WTC11 (cell line): ENCODE data around the gene HS6ST1. TPM values are rescaled to one million over a fixed set of nuclear protein-coding genes. Genes with fewer than 3 reads are reported as not detected.
A peak's percentile ranks its signal among the peaks of the same experiment; 100 is the strongest.

Experiments
- ATF1 ChIP-seq: sonication (generic); formaldehyde crosslinking; IDR thresholded peaks from 2 replicates; pipeline ENCODE4 v1.8.1; 2023; ENCODE audit warnings: mild to moderate bottlenecking, moderate library complexity, missing genetic modification reagents
- CREB1 ChIP-seq: sonication (generic); formaldehyde crosslinking; IDR thresholded peaks from 2 replicates; pipeline ENCODE4 v1.8.0; 2023; ENCODE audit warnings: mild to moderate bottlenecking, missing genetic modification reagents
- CREM ChIP-seq: sonication (generic); formaldehyde crosslinking; IDR thresholded peaks from 2 replicates; pipeline ENCODE4 v1.8.1; 2022; ENCODE audit warnings: mild to moderate bottlenecking, missing genetic modification reagents, moderate library complexity
- CTCF ChIP-seq: fragments of 200-600 bp; IDR thresholded peaks from 2 replicates; pipeline ENCODE4 v1.8.0; 2022; ENCODE audit warnings: antibody characterized with exemption
- ETV6 ChIP-seq: sonication (generic); formaldehyde crosslinking; IDR thresholded peaks from 2 replicates; pipeline ENCODE4 v1.8.1; 2022; ENCODE audit warnings: mild to moderate bottlenecking, missing genetic modification reagents
- FOXP4 ChIP-seq: sonication (generic); formaldehyde crosslinking; IDR thresholded peaks from 2 replicates; pipeline ENCODE4 v1.8.0; 2022; ENCODE audit warnings: mild to moderate bottlenecking, missing genetic modification reagents
- GABPB1 ChIP-seq: sonication (generic); formaldehyde crosslinking; IDR thresholded peaks from 2 replicates; pipeline ENCODE4 v1.8.1; 2023; ENCODE audit warnings: mild to moderate bottlenecking, missing genetic modification reagents
- GTF2I ChIP-seq: fragments of 250-450 bp; sonication (Bioruptor Pico); conservative IDR thresholded peaks from 2 replicates; pipeline ENCODE4 v1.4.0; 2021; ENCODE audit warnings: mild to moderate bottlenecking
- KAT7 ChIP-seq: sonication (generic); formaldehyde crosslinking; IDR thresholded peaks from 2 replicates; pipeline ENCODE4 v1.8.1; 2023; ENCODE audit warnings: missing genetic modification reagents, mild to moderate bottlenecking, borderline replicate concordance
- NFATC4 ChIP-seq: fragments of 250-450 bp; sonication (Bioruptor Pico); IDR thresholded peaks from 2 replicates; pipeline ENCODE4 v1.9.0; 2021; ENCODE audit warnings: mild to moderate bottlenecking
- RORB ChIP-seq: fragments of 250-450 bp; sonication (Bioruptor Pico); IDR thresholded peaks from 2 replicates; pipeline ENCODE4 v1.9.0; 2021; ENCODE audit warnings: mild to moderate bottlenecking
- SMAD4 ChIP-seq: sonication (generic); formaldehyde crosslinking; IDR thresholded peaks from 2 replicates; pipeline ENCODE4 v1.8.0; 2022; ENCODE audit warnings: mild to moderate bottlenecking, missing genetic modification reagents
- SP1 ChIP-seq: sonication (generic); formaldehyde crosslinking; conservative IDR thresholded peaks from 2 replicates; pipeline ENCODE4 v1.8.1; 2022; ENCODE audit warnings: missing genetic modification reagents
- ZNF232 ChIP-seq: sonication (generic); formaldehyde crosslinking; IDR thresholded peaks from 2 replicates; pipeline ENCODE4 v1.8.0; 2022; ENCODE audit warnings: mild to moderate bottlenecking, missing genetic modification reagents
- ZNF263 ChIP-seq: sonication (generic); formaldehyde crosslinking; IDR thresholded peaks from 2 replicates; pipeline ENCODE4 v1.8.1; 2022; ENCODE audit warnings: low read depth, mild to moderate bottlenecking, moderate library complexity, missing genetic modification reagents
- ZNF423 ChIP-seq: fragments of 250-450 bp; sonication (Bioruptor Pico); IDR thresholded peaks from 2 replicates; pipeline ENCODE4 v2.1.2; 2022; ENCODE audit warnings: mild to moderate bottlenecking, moderate library complexity
- ZNF425 ChIP-seq: fragments of 250-450 bp; sonication (Bioruptor Pico); conservative IDR thresholded peaks from 2 replicates; pipeline ENCODE4 v1.9.0; 2021; ENCODE audit warnings: mild to moderate bottlenecking
- ZNF532 ChIP-seq: fragments of 250-450 bp; sonication (Bioruptor Pico); IDR thresholded peaks from 2 replicates; pipeline ENCODE4 v1.9.0; 2021; ENCODE audit warnings: mild to moderate bottlenecking, borderline replicate concordance
- ZNF671 ChIP-seq: fragments of 250-450 bp; sonication (Bioruptor Pico); IDR thresholded peaks from 2 replicates; pipeline ENCODE4 v1.8.0; 2021; ENCODE audit warnings: mild to moderate bottlenecking
- total RNA-seq: library from RNA; stranded (reverse); gene quantifications from 3 replicates; pipeline ENCODE4 v1.2.3, GENCODE V29; 2021
- TF ChIP-seq, protein P1 (sequence below): sonication (generic); formaldehyde crosslinking; IDR thresholded peaks from 2 replicates; pipeline ENCODE4 v1.8.1; 2023; ENCODE audit warnings: mild to moderate bottlenecking, missing genetic modification reagents
- TF ChIP-seq, protein P2 (sequence below): fragments of 250-450 bp; sonication (Bioruptor Pico); IDR thresholded peaks from 2 replicates; pipeline ENCODE4 v1.9.0; 2021; ENCODE audit warnings: mild to moderate bottlenecking
- TF ChIP-seq, protein P3 (sequence below): sonication (generic); formaldehyde crosslinking; IDR thresholded peaks from 2 replicates; pipeline ENCODE4 v1.8.1; 2023; ENCODE audit warnings: mild to moderate bottlenecking, missing genetic modification reagents
- TF ChIP-seq, protein P4 (sequence below): sonication (generic); formaldehyde crosslinking; IDR thresholded peaks from 2 replicates; pipeline ENCODE4 v1.8.0; 2023; ENCODE audit warnings: missing genetic modification reagents

The HS6ST1 gene
- total RNA-seq, 1 experiment from 2014 or later, result 55.5 TPM

- TF ChIP-seq, protein P1, sequence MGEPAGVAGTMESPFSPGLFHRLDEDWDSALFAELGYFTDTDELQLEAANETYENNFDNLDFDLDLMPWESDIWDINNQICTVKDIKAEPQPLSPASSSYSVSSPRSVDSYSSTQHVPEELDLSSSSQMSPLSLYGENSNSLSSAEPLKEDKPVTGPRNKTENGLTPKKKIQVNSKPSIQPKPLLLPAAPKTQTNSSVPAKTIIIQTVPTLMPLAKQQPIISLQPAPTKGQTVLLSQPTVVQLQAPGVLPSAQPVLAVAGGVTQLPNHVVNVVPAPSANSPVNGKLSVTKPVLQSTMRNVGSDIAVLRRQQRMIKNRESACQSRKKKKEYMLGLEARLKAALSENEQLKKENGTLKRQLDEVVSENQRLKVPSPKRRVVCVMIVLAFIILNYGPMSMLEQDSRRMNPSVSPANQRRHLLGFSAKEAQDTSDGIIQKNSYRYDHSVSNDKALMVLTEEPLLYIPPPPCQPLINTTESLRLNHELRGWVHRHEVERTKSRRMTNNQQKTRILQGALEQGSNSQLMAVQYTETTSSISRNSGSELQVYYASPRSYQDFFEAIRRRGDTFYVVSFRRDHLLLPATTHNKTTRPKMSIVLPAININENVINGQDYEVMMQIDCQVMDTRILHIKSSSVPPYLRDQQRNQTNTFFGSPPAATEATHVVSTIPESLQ, result no peak
- TF ChIP-seq ZNF263 (no peak), SMAD4 (CRISPR knock-in tag) (no peak), ZNF532 (no peak), CTCF (no peak), FOXP4 (CRISPR knock-in tag) (no peak), CREB1 (no peak), ETV6 (CRISPR knock-in tag) (0 out of 2 replicates have a peak, but pooled peaks have one; percentile 28), RORB (CRISPR knock-in tag) (no peak), KAT7 (CRISPR knock-in tag) (no peak; the same call in 1 of the 2 replicates), ATF1 (no peak), ZNF232 (no peak), ZNF423 (no peak), GABPB1 (CRISPR knock-in tag) (peak; percentile 46; the same call in 1 of the 2 replicates), NFATC4 (CRISPR knock-in tag) (no peak), ZNF671 (CRISPR knock-in tag) (no peak), GTF2I (CRISPR knock-in tag) (no peak), CREM (CRISPR knock-in tag) (no peak), ZNF425 (no peak), SP1 (peak; percentile 99)
- TF ChIP-seq, protein P2, sequence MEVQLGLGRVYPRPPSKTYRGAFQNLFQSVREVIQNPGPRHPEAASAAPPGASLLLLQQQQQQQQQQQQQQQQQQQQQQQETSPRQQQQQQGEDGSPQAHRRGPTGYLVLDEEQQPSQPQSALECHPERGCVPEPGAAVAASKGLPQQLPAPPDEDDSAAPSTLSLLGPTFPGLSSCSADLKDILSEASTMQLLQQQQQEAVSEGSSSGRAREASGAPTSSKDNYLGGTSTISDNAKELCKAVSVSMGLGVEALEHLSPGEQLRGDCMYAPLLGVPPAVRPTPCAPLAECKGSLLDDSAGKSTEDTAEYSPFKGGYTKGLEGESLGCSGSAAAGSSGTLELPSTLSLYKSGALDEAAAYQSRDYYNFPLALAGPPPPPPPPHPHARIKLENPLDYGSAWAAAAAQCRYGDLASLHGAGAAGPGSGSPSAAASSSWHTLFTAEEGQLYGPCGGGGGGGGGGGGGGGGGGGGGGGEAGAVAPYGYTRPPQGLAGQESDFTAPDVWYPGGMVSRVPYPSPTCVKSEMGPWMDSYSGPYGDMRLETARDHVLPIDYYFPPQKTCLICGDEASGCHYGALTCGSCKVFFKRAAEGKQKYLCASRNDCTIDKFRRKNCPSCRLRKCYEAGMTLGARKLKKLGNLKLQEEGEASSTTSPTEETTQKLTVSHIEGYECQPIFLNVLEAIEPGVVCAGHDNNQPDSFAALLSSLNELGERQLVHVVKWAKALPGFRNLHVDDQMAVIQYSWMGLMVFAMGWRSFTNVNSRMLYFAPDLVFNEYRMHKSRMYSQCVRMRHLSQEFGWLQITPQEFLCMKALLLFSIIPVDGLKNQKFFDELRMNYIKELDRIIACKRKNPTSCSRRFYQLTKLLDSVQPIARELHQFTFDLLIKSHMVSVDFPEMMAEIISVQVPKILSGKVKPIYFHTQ (CRISPR knock-in tag), result no peak
- TF ChIP-seq, protein P3, sequence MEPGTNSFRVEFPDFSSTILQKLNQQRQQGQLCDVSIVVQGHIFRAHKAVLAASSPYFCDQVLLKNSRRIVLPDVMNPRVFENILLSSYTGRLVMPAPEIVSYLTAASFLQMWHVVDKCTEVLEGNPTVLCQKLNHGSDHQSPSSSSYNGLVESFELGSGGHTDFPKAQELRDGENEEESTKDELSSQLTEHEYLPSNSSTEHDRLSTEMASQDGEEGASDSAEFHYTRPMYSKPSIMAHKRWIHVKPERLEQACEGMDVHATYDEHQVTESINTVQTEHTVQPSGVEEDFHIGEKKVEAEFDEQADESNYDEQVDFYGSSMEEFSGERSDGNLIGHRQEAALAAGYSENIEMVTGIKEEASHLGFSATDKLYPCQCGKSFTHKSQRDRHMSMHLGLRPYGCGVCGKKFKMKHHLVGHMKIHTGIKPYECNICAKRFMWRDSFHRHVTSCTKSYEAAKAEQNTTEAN, result no peak
- TF ChIP-seq, protein P4, sequence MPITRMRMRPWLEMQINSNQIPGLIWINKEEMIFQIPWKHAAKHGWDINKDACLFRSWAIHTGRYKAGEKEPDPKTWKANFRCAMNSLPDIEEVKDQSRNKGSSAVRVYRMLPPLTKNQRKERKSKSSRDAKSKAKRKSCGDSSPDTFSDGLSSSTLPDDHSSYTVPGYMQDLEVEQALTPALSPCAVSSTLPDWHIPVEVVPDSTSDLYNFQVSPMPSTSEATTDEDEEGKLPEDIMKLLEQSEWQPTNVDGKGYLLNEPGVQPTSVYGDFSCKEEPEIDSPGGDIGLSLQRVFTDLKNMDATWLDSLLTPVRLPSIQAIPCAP (CRISPR knock-in tag), result no peak
These were observed at the start of gene HS6ST1 (continued) for GRCh38 chr2:128318776-128319464.
